ENCODE measurements around the gene GHRHR. TPM values are rescaled to one million over a fixed set of nuclear protein-coding genes. Genes with fewer than 3 reads are reported as not detected.

Gene GHRHR
- total RNA-seq, 4 donors from 2014 or later: not detected

GRCh38 chr7:31022117-31022516, 58.4 kb downstream of the GHRHR start:
- peaks cover 1% of the 10 kb centered on the region for H3K27me3 ChIP-seq
- no peak for TF ChIP-seq POLR2A (IDR thresholded peaks at IDR 0.05)
- no peak for TF ChIP-seq CTCF (IDR thresholded peaks at IDR 0.05)
- TF ChIP-seq EP300 (IDR thresholded peaks at IDR 0.05): no peak
- no peak for TF ChIP-seq POLR2AphosphoS5 (IDR thresholded peaks at IDR 0.05)
- no peak overlapping the region for H3K4me3 ChIP-seq
- no peaks in the 10 kb centered on the region for H3K36me3 ChIP-seq
- no peak overlapping the region for H3K27ac ChIP-seq
- ATAC-seq: no peak
- 80 to 93% methylated on average over 1 to 4 of the region's 4 CpGs for WGBS, 2 donors (ENCODE audit: low coverage in 1 of 2)
- H3K9me3 ChIP-seq: no peaks in the 10 kb centered on the region
- H3K4me1 ChIP-seq: peaks cover 0 to 16% (median 4%) of the 10 kb centered on the region in 3 donors

GRCh38 chr7:31022726-31023125, 59.0 kb downstream of the GHRHR start:
- H3K36me3 ChIP-seq: no peaks in the 10 kb centered on the region
- H3K4me3 ChIP-seq: no peak overlapping the region
- H3K27ac ChIP-seq: no peak overlapping the region
- no peak for ATAC-seq
- no peaks in the 10 kb centered on the region for H3K27me3 ChIP-seq
- no peak for TF ChIP-seq CTCF (IDR thresholded peaks at IDR 0.05)
- no peak for TF ChIP-seq EP300 (IDR thresholded peaks at IDR 0.05)
- TF ChIP-seq POLR2AphosphoS5 (IDR thresholded peaks at IDR 0.05): no peak
- no peak for TF ChIP-seq POLR2A (IDR thresholded peaks at IDR 0.05)
- H3K9me3 ChIP-seq: no peaks in the 10 kb centered on the region
- 80% methylated on average over 1 of the region's 3 CpGs; no CpG with 5 or more reads in 1 of the 2 donors for WGBS, 2 donors (ENCODE audit: low coverage in 1 of 2)
- peaks cover 0 to 16% (median 9%) of the 10 kb centered on the region in 3 donors for H3K4me1 ChIP-seq

DNA sequence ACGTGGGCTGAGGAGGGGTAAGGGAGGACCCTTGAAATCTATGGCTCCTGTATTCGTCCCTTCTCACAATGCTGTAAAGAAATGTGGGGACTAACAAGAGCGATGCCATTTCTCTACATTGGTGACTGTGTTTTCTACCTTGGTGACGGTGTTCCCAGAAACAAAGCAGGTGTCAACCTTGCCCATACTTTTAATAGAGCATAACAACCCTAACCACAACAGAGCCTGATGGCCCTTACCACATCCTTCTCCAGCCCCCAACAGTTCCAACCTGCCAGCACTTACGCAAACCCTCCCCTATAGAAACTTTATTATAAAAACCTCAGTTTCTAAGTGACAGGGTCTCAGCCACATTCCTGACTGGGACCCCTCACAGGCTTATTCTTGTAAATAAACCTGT, 60.1 kb downstream of the GHRHR start:
- Histone ChIP-seq H3K4me3 (no peak overlapping the region), H3K27ac (no peak overlapping the region), H3K36me3 (no peaks in the 10 kb centered on the region), H3K9me3 (no peaks in the 10 kb centered on the region), H3K27me3 (no peaks in the 10 kb centered on the region), H3K4me1 (peaks cover 0 to 17% (median 9%) of the 10 kb centered on the region in 3 donors)
- 89 to 92% methylated on average over 4 of the region's 5 CpGs for WGBS, 2 donors (ENCODE audit: low coverage in 1 of 2)
- ATAC-seq: no peak
- no peak for TF ChIP-seq POLR2A (IDR thresholded peaks at IDR 0.05)
- TF ChIP-seq CTCF (IDR thresholded peaks at IDR 0.05): no peak
- no peak for TF ChIP-seq POLR2AphosphoS5 (IDR thresholded peaks at IDR 0.05)
- TF ChIP-seq EP300 (IDR thresholded peaks at IDR 0.05): no peak

DNA sequence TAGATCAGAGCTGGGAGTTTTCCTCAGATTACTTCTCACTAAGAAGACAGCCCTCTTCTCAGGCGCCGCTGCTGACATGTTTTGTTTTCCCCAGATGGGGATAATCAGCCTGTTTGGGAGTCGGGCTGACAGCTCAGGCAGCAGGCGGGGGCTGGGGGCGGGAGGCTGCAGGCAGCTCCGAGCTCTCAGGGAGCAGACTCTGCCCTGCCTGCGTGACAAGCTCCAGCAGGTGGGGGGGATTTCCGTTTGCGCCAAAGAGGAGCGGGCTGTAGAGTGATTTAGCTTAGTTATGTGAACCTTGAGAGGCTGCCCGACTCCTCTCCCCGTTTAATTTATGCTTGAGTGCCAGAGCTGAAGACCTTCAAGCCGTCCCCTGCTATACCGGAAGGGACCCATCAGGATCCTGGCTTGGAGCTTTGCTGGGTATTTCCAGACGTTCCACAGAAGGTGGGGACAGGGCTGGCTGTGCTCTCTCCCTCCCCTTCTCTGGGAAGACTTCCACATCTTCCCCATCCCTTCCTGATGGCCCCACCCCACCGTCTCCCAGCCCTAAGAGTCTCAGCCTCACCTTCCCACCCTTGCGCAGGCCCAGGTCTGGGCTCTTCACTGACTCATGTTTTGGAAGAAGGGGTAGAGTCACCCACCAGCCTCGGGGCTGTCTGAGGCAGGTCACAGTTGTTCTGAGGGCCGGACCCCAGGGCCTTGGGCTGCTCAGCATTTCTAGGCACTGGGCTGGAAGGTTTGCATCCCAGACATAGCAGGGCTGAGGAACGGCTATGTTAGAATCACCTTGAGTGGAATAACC, 63.6 kb downstream of the GHRHR start:
- Histone ChIP-seq H3K9me3 (no peaks in the 10 kb centered on the region), H3K4me3 (peak overlapping the region in 1 of 2 donors; percentile 14), H3K27me3 (no peaks in the 10 kb centered on the region), H3K27ac (peak overlapping the region in 3 of 4 donors; percentile 50 to 65 (median 57)), H3K36me3 (no peaks in the 10 kb centered on the region), H3K4me1 (peaks cover 0 to 17% (median 9%) of the 10 kb centered on the region in 3 donors)
- WGBS, 2 donors (ENCODE audit: low coverage in 1 of 2): 7 to 33% methylated on average over 2 to 3 of the region's 20 CpGs
- peak; percentile 57 for ATAC-seq
- no peak for TF ChIP-seq POLR2AphosphoS5 (IDR thresholded peaks at IDR 0.05)
- no peak for TF ChIP-seq EP300 (IDR thresholded peaks at IDR 0.05)
- no peak for TF ChIP-seq CTCF (IDR thresholded peaks at IDR 0.05)
- TF ChIP-seq POLR2A (IDR thresholded peaks at IDR 0.05): no peak

GRCh38 chr7:31028006-31028405, 64.3 kb downstream of the GHRHR start:
- ATAC-seq: no peak

More at GRCh38 chr7:31028006-31028405, 64.3 kb downstream of the GHRHR start:
- no peaks in the 10 kb centered on the region for H3K36me3 ChIP-seq
- H3K27me3 ChIP-seq: no peaks in the 10 kb centered on the region
- TF ChIP-seq CTCF (IDR thresholded peaks at IDR 0.05): no peak
- no peak for TF ChIP-seq POLR2A (IDR thresholded peaks at IDR 0.05)
- TF ChIP-seq EP300 (IDR thresholded peaks at IDR 0.05): no peak
- no peak for TF ChIP-seq POLR2AphosphoS5 (IDR thresholded peaks at IDR 0.05)
- H3K4me1 ChIP-seq: peaks cover 0 to 17% (median 9%) of the 10 kb centered on the region in 3 donors
- peak overlapping the region in 3 of 4 donors; percentile 50 to 65 (median 57) for H3K27ac ChIP-seq
- 77% methylated on average over 3 of the region's 5 CpGs; no CpG with 5 or more reads in 1 of the 2 donors for WGBS, 2 donors (ENCODE audit: low coverage in 1 of 2)
- H3K9me3 ChIP-seq: no peaks in the 10 kb centered on the region
- H3K4me3 ChIP-seq: no peak overlapping the region
